Measurements from ENCODE around the gene DSC3. TPM values are rescaled to one million over a fixed set of nuclear protein-coding genes. Genes with fewer than 3 reads are reported as not detected.

The DSC3 gene
- total RNA-seq, 2 donors from 2014 or later = 3.0 to 12.9 TPM

- Histone ChIP-seq H3K4me3 (no peak overlapping the region), H3K4me1 (ENCODE audit: control insufficient read depth in 1 of 2, low read depth in 2 of 2) (no peaks in the 10 kb centered on the region), H3K9me3 (no peaks in the 10 kb centered on the region), H3K27me3 (replicated peaks; ENCODE audit: insufficient read depth) (no peaks in the 10 kb centered on the region), H3K27ac (no peak overlapping the region), H3K36me3 (no peaks in the 10 kb centered on the region)
- ATAC-seq (ENCODE audit: insufficient number of reproducible peaks, low FRiP score, low read depth) = no peak
- TF ChIP-seq CTCF (IDR thresholded peaks at IDR 0.05) = no peak
- no peak for DNase-seq (ENCODE audit: low spot score)
These were observed 29.6 kb upstream of the DSC3 start for GRCh38 chr18:31072175-31072574.

GRCh38 chr18:31070206-31070605 lies 27.7 kb upstream of the DSC3 start:
- no peak overlapping the region for H3K27ac ChIP-seq
- H3K9me3 ChIP-seq = no peaks in the 10 kb centered on the region
- H3K4me1 ChIP-seq (ENCODE audit: control insufficient read depth in 1 of 2, low read depth in 2 of 2) = no peaks in the 10 kb centered on the region
- DNase-seq (ENCODE audit: low spot score) = no peak
- H3K27me3 ChIP-seq (replicated peaks; ENCODE audit: insufficient read depth) = no peaks in the 10 kb centered on the region
- no peak for TF ChIP-seq CTCF (IDR thresholded peaks at IDR 0.05)
- no peak for ATAC-seq (ENCODE audit: insufficient number of reproducible peaks, low FRiP score, low read depth)
- H3K4me3 ChIP-seq = no peak overlapping the region
- no peaks in the 10 kb centered on the region for H3K36me3 ChIP-seq

- TF ChIP-seq CTCF (IDR thresholded peaks at IDR 0.05) = no peak
- Histone ChIP-seq H3K4me3 (no peak overlapping the region), H3K4me1 (ENCODE audit: control insufficient read depth in 1 of 2, low read depth in 2 of 2) (no peaks in the 10 kb centered on the region), H3K27me3 (replicated peaks; ENCODE audit: insufficient read depth) (no peaks in the 10 kb centered on the region), H3K9me3 (no peaks in the 10 kb centered on the region), H3K36me3 (no peaks in the 10 kb centered on the region), H3K27ac (no peak overlapping the region)
- no peak for ATAC-seq (ENCODE audit: insufficient number of reproducible peaks, low FRiP score, low read depth)
- no peak for DNase-seq (ENCODE audit: low spot score)
These were observed 23.7 kb upstream of the DSC3 start for GRCh38 chr18:31066266-31066665.

GRCh38 chr18:31065036-31065773 lies 22.7 kb upstream of the DSC3 start:
- H3K27me3 ChIP-seq (replicated peaks; ENCODE audit: insufficient read depth) = no peaks in the 10 kb centered on the region
- TF ChIP-seq CTCF (IDR thresholded peaks at IDR 0.05) = no peak
- no peak overlapping the region for H3K4me3 ChIP-seq
- no peaks in the 10 kb centered on the region for H3K36me3 ChIP-seq
- ATAC-seq (ENCODE audit: insufficient number of reproducible peaks, low FRiP score, low read depth) = no peak
- no peak overlapping the region for H3K27ac ChIP-seq
- H3K9me3 ChIP-seq = no peaks in the 10 kb centered on the region
- H3K4me1 ChIP-seq (ENCODE audit: control insufficient read depth in 1 of 2, low read depth in 2 of 2) = no peaks in the 10 kb centered on the region
- DNase-seq (ENCODE audit: low spot score) = no peak

GRCh38 chr18:31064130-31064529 lies 21.6 kb upstream of the DSC3 start:
- no peak for ATAC-seq (ENCODE audit: insufficient number of reproducible peaks, low FRiP score, low read depth)
- Histone ChIP-seq H3K36me3 (no peaks in the 10 kb centered on the region), H3K27me3 (replicated peaks; ENCODE audit: insufficient read depth) (no peaks in the 10 kb centered on the region), H3K9me3 (no peaks in the 10 kb centered on the region), H3K4me1 (ENCODE audit: control insufficient read depth in 1 of 2, low read depth in 2 of 2) (no peaks in the 10 kb centered on the region), H3K27ac (no peak overlapping the region), H3K4me3 (no peak overlapping the region)
- DNase-seq (ENCODE audit: low spot score) = no peak
- no peak for TF ChIP-seq CTCF (IDR thresholded peaks at IDR 0.05)
